GF-D8 (cell line): Measurements from ENCODE around the gene DUSP28.
A peak's percentile ranks its signal among the peaks of the same experiment; 100 is the strongest.
"Not testable (repeated sequence)": the region's sequence is repeated elsewhere in the genome, so short reads cannot be mapped to it uniquely, and the experiment has no call there.

Experiments
- DNase-seq: peaks from one replicate; lab custom pipeline; 2025; lab: John Stamatoyannopoulos, UW

The DUSP28 gene

DNA sequence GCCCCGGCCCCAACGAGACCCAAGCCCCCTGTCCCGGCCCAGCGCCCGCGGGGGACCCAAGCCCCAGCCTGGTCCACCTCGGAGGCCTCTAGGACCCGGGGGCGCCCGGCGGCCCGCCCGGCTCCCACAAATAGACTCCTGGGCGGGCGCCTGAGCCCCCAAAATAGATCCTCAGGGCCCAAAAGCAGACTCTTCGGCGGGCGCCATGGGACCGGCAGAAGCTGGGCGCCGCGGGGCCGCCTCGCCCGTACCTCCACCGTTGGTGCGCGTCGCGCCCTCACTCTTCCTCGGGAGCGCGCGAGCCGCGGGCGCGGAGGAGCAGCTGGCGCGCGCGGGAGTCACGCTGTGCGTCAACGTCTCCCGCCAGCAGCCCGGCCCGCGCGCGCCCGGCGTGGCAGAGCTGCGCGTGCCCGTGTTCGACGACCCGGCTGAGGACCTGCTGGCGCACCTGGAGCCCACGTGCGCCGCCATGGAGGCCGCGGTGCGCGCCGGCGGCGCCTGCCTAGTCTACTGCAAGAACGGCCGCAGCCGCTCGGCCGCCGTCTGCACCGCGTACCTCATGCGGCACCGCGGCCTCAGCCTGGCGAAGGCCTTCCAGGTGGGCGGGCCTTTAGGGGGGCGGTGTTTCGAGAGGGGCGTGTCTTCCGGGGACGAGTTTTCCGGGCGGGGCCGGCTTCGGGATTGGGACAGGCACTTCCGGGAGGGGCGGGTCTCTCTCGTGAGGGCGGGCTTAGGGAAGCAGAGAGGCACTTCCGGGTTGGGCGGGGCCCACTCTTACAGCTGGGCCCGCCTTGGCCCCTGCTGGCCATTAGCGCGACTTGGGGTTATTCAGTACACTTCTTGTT is 545 bp downstream of the DUSP28 start:
- peak; percentile 92 for DNase-seq

DNA sequence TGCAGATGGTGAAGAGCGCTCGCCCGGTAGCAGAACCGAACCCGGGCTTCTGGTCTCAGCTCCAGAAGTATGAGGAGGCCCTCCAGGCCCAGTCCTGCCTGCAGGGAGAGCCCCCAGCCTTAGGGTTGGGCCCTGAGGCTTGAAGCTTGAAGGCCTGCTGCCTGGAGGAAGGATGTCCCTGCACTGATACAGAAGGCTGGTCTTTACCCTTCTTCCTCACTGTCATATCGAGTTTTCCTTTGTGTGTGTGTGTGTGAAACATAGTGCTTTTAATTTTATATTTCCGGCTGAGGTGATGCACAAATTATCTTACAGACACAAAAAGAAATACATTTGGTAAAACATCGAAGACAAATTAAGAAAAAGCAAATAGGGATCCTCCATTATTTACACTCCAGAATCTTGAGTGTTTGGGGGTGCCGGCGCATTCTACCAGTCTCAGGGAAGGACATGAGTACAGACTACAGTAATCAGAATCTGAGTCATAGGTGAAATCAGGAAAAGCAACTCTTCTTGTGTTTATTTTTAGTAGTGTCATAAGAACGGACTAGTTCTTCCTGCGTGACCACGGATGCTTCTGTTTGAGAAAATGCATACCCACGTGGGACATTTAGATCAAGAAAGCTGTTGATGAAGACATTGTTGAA is 1.3 kb downstream of the DUSP28 start:
- peak; percentile 18 for DNase-seq

DNA sequence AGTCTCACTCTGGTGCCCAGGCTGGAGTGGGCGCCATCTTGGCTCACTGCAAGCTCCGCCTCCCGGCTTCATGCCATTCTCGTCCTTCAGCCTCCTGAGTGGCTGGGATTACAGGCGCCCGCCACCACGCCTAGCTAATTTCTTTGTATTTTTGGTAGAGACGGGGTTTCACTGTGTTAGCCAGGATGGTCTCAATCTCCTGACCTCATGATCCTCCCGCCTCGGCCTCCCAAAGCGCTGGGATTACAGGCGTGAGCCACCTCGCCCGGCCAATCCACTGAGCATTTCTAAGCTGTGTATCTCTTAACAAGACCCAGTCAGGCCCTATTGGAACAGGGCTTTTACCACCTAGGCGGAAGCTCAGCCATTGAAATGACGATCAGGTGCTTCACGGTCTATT is 3.1 kb downstream of the DUSP28 start:
- DNase-seq = not testable (repeated sequence)

DNA sequence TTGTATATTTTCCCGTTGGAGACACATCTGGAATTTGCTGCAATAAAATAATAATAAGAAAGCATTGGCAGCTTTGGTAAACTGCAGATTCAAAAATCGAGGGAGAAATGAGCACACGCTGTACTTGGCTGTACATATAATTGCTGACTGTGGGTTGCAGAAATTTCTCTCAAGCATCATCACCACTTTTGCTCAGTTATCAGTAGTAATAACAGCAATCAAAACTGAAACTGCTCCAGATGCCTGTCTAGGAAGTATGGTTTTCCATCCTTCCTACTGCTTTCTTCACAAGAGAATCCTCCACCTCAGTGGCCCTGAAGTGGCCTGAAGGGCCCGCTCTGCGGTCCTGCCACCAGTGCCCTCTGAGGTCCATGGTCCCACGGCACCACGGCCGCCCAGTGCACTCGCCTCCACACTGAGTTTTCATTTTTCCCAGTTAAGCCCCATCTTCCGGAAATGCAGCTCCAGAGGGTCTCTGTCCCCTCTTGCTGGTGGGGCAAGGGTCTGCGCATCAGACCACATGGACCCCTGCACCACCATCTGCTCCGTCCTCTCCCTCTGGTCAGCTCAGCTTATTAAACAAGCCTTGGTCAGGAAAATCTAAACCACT is 3.9 kb downstream of the DUSP28 start:
- no peak for DNase-seq

DNA sequence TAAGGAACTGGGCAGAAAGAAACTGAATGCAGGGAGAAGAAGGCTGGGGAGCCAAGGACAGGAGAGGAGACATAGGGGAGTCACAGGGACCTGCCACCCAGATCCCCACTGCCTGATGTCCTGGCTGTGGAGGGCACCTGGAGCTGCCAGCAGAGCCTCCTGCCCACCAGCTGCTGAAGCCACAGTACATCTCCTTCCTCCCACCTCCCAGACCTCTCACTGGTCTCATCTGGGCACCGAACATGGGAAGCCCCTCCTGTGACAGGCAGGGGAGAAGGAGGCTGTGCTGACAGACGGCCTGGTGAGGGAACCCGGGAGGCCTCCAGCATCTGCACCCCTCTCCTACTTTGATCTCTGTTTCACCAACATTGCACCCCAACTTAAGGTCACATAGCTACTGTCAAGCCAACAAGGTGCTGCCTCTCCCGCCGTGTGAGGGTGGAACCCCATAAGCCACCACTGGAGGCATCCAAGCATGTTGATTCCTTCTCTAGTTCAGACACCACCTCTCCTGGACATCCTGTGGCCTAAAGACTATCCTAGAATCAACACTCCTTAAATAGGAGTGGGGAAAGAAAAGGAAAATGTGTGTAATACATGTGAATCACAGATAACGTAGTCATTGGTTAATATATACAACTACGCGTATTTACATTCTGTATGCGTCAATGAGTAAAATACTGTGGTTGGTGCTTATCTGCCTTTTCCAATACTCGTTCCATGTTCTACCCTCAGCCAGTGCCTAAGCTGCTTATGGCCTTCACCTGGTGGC is 4.6 kb downstream of the DUSP28 start:
- DNase-seq = peak; percentile 0

DNA sequence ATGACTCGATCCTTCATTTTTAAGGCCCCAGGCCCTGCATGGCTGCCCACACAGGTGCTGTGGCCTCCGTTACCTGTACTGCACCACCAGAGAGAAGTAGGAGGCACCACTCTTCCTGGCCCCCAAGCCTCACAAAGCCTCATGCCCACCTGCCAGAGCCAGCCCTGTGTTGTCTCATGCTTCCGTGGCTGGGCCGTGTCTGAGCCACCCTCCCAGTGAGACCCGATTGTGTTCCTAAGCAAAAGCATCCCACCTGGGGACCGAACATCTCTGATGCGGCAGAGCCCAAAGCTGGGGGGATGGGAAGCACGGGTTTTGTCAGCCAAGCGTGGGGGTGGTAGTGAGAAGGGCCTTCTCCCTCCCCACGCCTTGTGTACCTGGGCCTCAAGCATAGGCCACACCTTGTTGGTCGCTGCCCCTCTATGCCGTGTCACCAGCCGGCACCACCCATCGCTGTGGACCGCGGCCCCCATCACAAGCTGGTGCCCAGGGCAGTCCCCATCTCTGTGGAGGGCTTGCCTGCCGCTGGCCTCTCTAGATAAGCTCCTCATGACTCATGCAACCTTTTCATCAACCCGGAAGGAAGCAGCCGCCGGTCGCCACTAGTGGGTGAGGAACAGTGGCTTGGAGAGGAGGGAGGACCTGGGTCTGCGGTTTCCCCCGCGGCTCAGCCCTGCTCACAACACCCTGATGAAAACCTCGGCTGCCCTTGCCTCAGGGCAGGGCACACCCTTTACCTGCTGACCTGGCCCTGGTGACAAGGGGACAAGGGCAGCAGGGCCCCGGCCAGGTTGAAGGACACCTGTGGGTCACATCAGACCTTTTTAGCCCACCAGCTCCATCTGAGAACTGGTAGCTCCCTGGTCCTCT is 5.4 kb downstream of the DUSP28 start:
- DNase-seq = peak; percentile 93

DNA sequence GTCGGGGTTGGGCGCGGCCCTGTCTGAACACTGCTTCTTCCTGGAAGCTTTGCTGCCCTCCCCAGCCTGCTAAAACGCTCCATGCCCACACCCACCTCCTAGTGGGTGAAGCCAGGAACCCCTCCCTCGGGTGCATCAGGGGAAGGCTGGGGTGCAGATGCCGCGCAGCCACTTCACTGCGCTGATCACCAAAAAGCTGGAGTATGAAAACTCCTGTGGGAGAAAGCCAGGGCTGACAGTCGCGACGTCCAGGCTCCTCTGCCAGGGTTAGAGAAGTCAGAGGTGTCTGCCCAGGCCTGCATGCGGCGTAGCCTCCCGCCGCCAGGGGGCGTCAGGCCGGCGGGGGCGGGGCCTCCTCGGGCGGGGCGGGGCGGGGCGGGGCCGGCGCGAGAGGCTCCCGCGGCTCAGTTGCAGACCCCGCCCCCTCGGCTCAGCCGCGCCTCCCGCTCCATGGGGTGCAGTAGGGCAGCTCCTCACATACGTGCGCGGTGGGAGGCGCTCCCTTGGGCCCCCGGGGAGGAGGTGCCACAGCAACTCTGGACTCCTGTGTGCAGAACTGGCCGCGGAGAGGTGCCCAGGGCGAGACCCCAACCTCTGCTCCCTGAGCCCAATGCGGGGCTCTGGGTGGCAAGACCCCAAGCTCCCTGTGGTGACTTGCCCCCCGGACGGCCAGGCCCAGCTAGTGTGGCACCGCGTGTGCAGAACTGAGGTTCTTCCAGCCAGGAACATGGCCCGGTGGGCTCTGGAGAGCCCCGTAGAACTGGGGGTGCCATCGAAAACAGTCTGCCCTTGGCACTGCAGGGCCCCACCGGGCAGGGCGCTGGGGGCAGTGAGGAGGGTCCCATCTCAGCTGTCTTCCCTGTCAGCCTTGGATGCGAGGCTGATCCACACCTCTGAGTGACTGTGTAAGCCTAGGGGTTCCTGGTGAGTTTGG is 6.3 kb downstream of the DUSP28 start:
- peak; percentile 78 for DNase-seq

DNA sequence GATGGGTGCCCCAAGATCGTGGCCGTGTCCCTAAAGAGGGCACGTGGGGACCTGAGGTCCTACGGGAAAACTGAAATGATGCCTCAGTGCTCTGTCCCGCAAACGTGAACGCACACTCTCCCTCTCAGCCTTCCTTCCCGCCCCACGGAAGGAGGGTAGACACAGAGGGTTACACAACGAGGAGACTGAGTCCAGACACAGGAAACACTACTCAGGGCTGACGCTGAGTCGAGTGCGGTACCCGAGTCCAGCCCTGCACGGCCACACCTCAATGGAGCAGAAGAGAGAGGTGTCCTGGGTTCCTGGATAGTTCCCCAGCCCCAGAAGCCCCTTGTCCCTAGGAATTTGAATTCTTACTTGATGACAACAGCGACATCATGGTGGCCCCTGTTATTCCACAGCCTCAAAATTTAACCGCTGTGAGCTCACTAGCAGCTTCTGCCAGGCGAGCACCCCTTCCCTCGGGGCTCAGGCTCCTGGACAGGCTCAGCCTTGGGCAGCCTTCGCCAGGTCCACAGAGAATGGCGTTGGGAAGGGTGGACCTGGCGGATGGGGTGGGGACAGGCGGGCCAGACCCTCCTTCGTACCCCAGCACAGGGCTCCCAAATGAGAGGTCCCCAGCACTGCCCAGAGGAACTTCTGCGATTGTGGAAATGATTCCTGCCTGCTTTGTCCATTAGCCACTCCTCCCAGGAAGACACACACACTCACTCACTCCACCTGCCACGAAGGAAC is 7.1 kb downstream of the DUSP28 start:
- DNase-seq = peak; percentile 31

DNA sequence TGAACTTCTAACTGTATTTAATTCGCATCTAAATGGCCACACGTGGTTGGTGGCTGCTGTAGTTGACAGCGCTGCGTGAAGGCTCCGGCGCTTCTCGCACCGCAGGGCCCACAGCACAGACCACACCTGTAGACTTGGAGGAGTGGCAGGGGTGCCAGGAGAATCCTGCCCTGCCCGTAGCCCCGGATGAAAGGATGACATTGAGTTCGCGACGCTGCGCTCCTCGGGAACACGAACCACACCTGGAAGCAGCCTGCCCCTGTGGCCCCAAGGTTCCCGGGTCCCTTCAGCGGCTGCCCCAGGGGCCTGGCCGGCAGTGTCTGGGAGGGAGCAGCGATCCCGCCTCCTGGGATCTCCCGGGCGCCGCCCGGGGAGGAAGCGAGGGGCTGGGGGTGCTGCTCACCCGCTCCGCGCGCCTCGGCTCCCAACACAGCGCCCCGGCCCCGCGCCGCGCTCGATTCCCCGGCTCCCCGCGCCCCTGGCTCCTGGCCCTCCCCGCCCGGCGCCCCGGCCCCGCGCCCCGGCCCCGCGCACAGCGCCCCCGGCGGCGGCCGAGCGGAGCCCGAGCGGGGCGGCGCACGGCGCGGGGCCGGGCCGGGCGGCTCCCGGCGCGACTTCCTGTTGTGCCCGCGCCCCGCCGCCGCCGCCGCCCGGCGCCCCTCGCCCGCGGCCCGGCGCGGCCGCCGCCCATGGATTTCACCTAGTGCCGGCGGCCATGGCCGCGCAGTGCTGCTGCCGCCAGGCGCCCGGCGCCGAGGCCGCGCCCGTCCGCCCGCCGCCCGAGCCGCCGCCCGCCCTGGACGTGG is 7.9 kb downstream of the DUSP28 start, which contains the start of gene RNPEPL1:
RNPEPL1 (plus strand) TSS at position 613 of the 806 bp plus-strand sequence; CDS start at position 716, 103 bp downstream.
- DNase-seq = peak; percentile 6

DNA sequence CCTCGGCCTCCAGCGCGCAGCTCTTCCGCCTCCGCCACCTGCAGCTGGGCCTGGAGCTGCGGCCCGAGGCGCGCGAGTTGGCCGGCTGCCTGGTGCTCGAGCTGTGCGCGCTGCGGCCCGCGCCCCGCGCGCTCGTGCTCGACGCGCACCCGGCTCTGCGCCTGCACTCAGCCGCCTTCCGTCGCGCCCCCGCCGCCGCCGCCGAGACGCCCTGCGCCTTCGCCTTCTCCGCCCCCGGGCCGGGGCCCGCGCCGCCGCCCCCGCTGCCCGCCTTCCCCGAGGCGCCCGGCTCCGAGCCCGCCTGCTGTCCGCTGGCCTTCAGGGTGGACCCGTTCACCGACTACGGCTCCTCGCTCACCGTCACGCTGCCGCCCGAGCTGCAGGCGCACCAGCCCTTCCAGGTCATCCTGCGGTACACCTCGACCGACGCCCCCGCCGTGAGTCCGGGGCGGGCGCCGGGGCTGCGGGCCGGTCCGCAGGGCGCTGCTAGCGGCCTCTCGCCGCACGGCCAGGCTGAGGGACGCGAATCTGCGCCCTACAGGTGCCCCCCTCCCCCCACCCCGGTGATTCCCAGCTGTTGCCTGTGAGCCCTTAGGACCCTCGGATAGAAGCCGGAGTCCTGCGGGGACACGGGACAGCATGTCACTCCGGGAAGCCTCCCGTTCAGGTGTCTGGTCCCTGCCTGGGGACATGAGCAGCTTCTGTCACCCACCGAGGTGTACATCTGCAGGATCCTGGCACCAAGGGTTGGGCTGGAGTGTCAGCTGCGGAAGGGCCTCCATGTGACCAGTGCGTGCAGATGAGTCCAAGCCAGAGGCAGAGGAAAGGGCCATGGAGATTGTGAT is 8.7 kb downstream of the DUSP28 start:
- DNase-seq = peak; percentile 2

DNA sequence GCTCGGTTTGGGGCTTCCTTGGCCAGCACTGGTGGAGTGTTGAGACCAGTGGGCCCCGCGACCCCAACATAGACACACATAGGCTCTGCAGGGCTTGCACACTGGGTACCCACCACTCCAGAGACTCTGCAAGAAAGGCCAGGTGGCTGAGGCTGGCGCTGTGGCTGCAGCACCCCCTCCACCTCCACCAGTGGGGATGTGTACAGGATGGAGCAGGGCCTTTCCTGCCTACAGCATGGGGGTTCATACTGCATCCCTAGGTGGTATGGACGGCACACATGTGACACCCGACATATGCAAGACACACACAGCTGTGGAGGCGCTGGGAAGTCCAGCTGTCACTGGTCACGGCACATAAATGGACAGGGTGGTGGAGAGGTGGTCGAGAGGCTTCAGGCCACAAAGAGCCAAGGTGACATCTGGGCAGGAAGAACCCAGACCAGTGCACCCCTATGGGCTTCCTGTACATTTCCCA is 9.4 kb downstream of the DUSP28 start:
- DNase-seq = no peak

DNA sequence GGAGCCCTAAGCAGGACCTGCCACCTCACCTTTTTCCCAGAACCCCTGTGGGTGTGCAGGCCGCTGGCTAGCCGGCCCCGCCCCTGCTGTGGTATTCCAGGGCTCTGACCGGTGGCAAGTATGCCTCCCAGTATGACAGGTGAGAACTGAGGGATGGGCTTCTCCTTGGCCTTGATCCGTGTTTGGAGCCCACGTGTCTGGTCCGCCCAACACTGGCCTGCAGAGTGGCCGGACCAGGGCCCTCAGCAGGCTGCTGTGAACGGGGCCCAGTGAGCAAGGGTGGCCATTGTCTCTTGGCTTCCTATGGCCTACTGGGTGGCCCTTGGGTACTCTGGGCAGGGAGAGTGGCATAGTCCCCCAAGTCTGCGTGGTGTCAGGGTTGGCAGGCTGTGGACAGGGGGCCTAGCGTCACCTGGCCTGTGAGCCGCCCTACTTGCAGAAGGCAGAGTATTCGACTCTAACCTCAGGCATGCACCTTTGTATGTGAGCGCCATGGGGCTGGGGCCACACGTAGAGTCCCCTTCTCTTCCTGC is 9.9 kb downstream of the DUSP28 start:
- no peak for DNase-seq

DNA sequence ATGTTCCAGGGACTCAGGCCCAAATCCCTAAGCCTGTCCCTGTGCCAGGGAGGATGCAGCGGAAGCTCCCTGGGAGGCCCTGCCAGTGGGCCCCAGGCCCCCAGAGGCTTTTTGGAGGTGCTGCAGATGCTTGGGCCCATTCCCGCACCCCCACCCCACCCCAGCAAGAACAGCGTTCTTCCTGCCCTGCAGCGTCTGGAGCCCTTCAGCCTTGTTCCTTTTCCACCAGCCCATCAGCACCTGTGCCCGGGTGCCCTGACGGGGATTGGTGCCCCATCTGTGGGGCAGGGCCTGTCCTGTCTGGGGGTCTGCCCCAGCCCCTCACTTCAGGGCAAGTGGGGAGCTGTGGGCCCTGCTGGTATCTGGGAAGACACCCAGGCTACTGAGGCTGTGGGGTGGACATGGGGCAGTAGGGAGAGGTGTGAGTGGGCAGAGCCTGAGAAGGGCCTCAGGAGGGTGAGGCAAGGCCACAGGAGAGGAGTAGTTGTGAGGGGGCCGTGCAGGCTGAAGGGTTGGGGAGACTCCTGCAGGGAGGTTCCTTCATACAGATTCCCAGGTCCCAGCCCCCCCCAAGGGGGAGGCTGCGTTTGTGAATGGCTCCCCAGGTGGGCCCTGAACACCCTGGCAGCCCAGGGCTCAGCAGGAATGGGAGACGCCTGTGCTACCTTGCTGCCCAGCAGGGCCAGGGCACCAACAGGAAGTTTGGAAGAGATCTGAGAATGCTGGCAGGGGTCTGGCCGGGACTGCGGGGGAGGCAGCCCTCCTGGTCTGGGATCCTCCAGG is 10.6 kb downstream of the DUSP28 start:
- DNase-seq = no peak

DNA sequence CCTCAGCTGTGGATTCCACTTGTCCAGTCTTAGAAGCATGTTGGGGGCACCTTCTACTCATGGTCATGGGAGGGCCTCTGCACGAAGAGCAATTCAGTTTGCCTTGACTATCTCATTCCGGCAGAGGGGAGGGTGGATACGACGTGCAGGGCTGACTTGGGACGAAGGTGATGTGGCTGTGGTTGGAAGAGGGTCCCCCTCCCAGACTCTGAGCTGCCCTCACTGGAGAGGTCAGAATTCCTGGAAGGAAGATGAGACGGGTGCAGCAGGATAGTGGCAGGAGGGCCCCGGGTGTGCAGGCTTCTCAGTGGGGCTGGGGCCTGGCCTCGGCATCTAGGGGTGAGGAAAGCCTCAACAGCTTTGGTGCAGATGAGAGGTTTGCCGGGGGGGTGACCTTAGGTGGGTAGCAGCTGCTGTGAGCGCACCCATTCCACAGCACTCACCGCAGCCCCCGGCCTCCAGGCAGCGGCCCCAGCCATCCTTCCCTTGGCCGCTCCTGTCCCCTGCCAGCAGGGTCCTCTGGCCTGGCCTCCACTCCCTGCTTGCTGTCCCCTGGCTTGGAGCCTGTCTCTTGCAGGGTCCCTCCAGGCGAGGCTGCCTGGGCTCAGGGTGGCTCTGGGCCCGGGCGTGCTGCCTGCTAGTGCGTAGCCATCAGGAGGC is 11.3 kb downstream of the DUSP28 start:
- no peak for DNase-seq

DNA sequence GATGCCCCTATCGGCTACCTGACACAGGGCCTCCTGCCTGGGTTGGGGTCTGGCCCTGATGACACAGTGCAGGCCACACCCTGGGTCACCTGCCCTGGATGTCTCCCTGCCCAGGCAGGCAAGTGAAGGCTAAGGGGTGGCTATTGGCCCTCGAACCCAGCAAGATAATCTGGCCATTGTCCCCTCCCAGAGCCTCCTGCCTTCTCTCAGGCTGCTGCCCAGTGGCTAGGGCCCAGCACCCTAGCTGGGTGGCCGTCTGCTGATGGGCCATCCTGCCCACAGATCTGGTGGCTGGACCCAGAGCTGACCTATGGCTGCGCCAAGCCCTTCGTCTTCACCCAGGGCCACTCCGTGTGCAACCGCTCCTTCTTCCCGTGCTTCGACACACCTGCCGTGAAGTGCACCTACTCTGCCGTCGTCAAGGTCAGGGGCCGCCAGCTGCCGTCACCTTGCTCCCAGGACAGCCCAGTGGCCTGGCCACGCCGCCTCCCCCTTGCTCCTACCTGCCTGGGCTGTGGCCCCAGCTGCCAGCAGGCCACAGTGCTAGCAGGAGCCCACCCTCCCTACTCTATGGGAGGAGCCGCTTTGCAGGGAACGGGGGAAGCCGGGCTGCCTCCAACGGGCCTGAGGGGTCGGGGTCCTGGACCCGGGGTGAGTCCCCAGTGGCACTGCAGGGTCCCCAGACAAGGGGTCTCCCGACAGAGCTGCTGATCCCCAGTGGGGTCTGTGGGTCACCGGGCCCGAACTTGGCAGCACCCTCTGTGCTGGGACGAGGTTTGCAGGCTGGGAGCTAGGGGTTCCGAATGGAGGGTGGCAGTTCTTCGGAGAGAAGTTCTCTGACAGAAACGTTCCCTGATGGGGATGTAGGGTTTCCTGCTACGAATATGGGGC is 12.2 kb downstream of the DUSP28 start:
- DNase-seq = no peak
